GM12891 (cell line): ENCODE measurements around the gene RAC2. TPM values are rescaled to one million over a fixed set of nuclear protein-coding genes. Genes with fewer than 3 reads are reported as not detected.

ENCODE experiments used
- DNase-seq: peaks from one replicate; pipeline ENCODE4 v3.0.0; 2011; ENCODE audit warnings: low spot score; ENCODE audit not compliant: insufficient read length
- FAIRE-seq: peaks from 2 replicates; lab custom pipeline; 2011; peaks lifted over from hg19 to GRCh38; lab: Jason Lieb, UNC
- PAX5 ChIP-seq: IDR thresholded peaks from 2 replicates; pipeline ENCODE4 v1.6.1; 2011; ENCODE audit warnings: low read length, moderate library complexity, mild to moderate bottlenecking; ENCODE audit not compliant: insufficient read depth, severe bottlenecking
- POLR2A ChIP-seq: IDR thresholded peaks from 2 replicates; pipeline ENCODE4 v1.6.1; 2011; ENCODE audit warnings: low read depth, low read length, control low read depth
- POLR2AphosphoS5 ChIP-seq: IDR thresholded peaks from 2 replicates; pipeline ENCODE4 v1.6.1; 2011; ENCODE audit warnings: low read depth, low read length, control low read depth
- POU2F2 ChIP-seq: IDR thresholded peaks from 2 replicates; pipeline ENCODE4 v1.6.1; 2011; ENCODE audit warnings: low read depth, mild to moderate bottlenecking, control low read depth, low read length, moderate library complexity
- SPI1 ChIP-seq: IDR thresholded peaks from 2 replicates; pipeline ENCODE4 v1.6.1; 2011; ENCODE audit warnings: low read depth, low read length, control low read depth
- TAF1 ChIP-seq: IDR thresholded peaks from 2 replicates; pipeline ENCODE4 v1.6.1; 2011; ENCODE audit warnings: low read depth, low read length, control low read depth
- polyA plus RNA-seq: library from polyadenylated mRNA; unstranded; fragments of >200 nt; gene quantifications from one replicate; pipeline ENCODE4 v1.2.1, GENCODE V29; 2012; ENCODE audit warnings: low read depth, missing spikeins, inconsistent platforms; ENCODE audit not compliant: missing spikeins

Gene RAC2
- polyA plus RNA-seq, result 448 TPM

- TF ChIP-seq SPI1, result peak; percentile 45; the same call in 1 of the 2 replicates
- TF ChIP-seq POLR2A, result peak; percentile 90
- no peak for TF ChIP-seq PAX5
- TF ChIP-seq TAF1, result peak; percentile 74; the same call in 1 of the 2 replicates
- peak; percentile 70; the same call in 1 of the 2 replicates for TF ChIP-seq POU2F2
- peak; percentile 94 for TF ChIP-seq POLR2AphosphoS5
- FAIRE-seq (peak; percentile 99), DNase-seq (peak; percentile 70)
These were observed at the start of gene RAC2 for GRCh38 chr22:37244114-37244921. RAC2 (minus strand) TSS chr22:37244269; CDS start chr22:37244148, 121 bp downstream.

GRCh38 chr22:37293172-37293571 is 49.1 kb upstream of the RAC2 start:
- FAIRE-seq (no peak), DNase-seq (no peak)
- no peak for TF ChIP-seq POLR2AphosphoS5
- no peak for TF ChIP-seq SPI1
- no peak for TF ChIP-seq TAF1
- TF ChIP-seq POU2F2, result no peak
- no peak for TF ChIP-seq PAX5
- TF ChIP-seq POLR2A, result no peak

- DNase-seq, result no peak
- no peak for FAIRE-seq
- TF ChIP-seq TAF1, result no peak
- TF ChIP-seq POLR2A, result no peak
- no peak for TF ChIP-seq POLR2AphosphoS5
- no peak for TF ChIP-seq POU2F2
- TF ChIP-seq PAX5, result no peak
- no peak for TF ChIP-seq SPI1
These were observed 48.6 kb upstream of the RAC2 start for GRCh38 chr22:37292641-37293040.

- FAIRE-seq (peak; percentile 5), DNase-seq (no peak)
- no peak for TF ChIP-seq SPI1
- TF ChIP-seq POLR2A, result no peak
- TF ChIP-seq POLR2AphosphoS5, result no peak
- TF ChIP-seq PAX5, result no peak
- no peak for TF ChIP-seq TAF1
- no peak for TF ChIP-seq POU2F2
These were observed 47.7 kb upstream of the RAC2 start for GRCh38 chr22:37291559-37292298.

- DNase-seq (no peak), FAIRE-seq (no peak)
- no peak for TF ChIP-seq TAF1
- TF ChIP-seq POLR2AphosphoS5, result no peak
- no peak for TF ChIP-seq POLR2A
- no peak for TF ChIP-seq PAX5
- no peak for TF ChIP-seq SPI1
- TF ChIP-seq POU2F2, result no peak
These were observed 46.7 kb upstream of the RAC2 start for GRCh38 chr22:37290737-37291136.

GRCh38 chr22:37289156-37289735 is 45.2 kb upstream of the RAC2 start:
- DNase-seq (no peak), FAIRE-seq (no peak)
- TF ChIP-seq POU2F2 (no peak), POLR2AphosphoS5 (no peak), TAF1 (no peak), POLR2A (no peak), PAX5 (no peak), SPI1 (no peak)

- no peak for DNase-seq
- TF ChIP-seq POU2F2 (no peak), PAX5 (no peak), TAF1 (no peak), POLR2AphosphoS5 (no peak), SPI1 (no peak), POLR2A (no peak)
- no peak for FAIRE-seq
These were observed 44.5 kb upstream of the RAC2 start for GRCh38 chr22:37288521-37288920.

- DNase-seq (no peak), FAIRE-seq (no peak)
- no peak for TF ChIP-seq POLR2AphosphoS5
- no peak for TF ChIP-seq POU2F2
- no peak for TF ChIP-seq PAX5
- no peak for TF ChIP-seq TAF1
- no peak for TF ChIP-seq SPI1
- no peak for TF ChIP-seq POLR2A
These were observed 43.5 kb upstream of the RAC2 start for GRCh38 chr22:37287550-37287951.

- no peak for FAIRE-seq
- DNase-seq, result no peak
- no peak for TF ChIP-seq POLR2A
- TF ChIP-seq TAF1, result no peak
- TF ChIP-seq POU2F2, result no peak
- no peak for TF ChIP-seq SPI1
- no peak for TF ChIP-seq POLR2AphosphoS5
- TF ChIP-seq PAX5, result no peak
These were observed 41.9 kb upstream of the RAC2 start for GRCh38 chr22:37285937-37286336.
